K562 (cell line): Measurements from ENCODE around the gene RNF224. TPM values are rescaled to one million over a fixed set of nuclear protein-coding genes. Genes with fewer than 3 reads are reported as not detected.

Experiments
- ATAC-seq: fragments of 200-7000 bp; cut with Tn5 transposase; 3 replicates; pipeline ENCODE4 v1.9.1; 2020; ENCODE audit warnings: moderate library complexity
- BruUV-seq: library from RNA; stranded (reverse); fragments of 400-500 nt; replicated peaks from 2 replicates; lab custom pipeline; 2021; lab: Mats Ljungman, UMichigan
- CTCF ChIA-PET: fragments of 300-600 bp; formaldehyde crosslinking; extraction: SDS; loops from one replicate; lab custom pipeline; 2021; ENCODE audit warnings: low intra/inter-chr PET ratio; lab: Yijun Ruan, JAX
- POLR2A ChIA-PET: fragments of 300-600, 350-650 bp; sonication (Branson Sonifier 250); formaldehyde crosslinking; extraction: SDS; loops from one replicate; lab custom pipeline; 2021; ENCODE audit warnings: antibody characterized with exemption, inconsistent platforms; lab: Yijun Ruan, JAX
- DNase-seq, 4 experiments: peaks; one replicate each; pipeline versions ENCODE4 v3.0.0 to v3.0.0-alpha.2; 2011 to 2018; ENCODE audit warnings: low spot score in 3 of 4, mixed read lengths in 3 of 4; ENCODE audit errors: extremely low read depth in 1 of 4
- FAIRE-seq: peaks from 2 replicates; lab custom pipeline; 2011; peaks lifted over from hg19 to GRCh38; lab: Jason Lieb, UNC
- H2AFZ ChIP-seq: 2 replicates; pipeline ENCODE4 v1.6.0; 2011; ENCODE audit warnings: low read depth, low read length, control low read depth, inconsistent platforms
- H3K27ac ChIP-seq: fragments of 200-600 bp; 3 replicates; pipeline ENCODE4 v1.8.0; 2011; ENCODE audit warnings: low read depth, mild to moderate bottlenecking, control low read depth, inconsistent platforms, low read length, moderate library complexity, mixed read lengths; ENCODE audit errors: extremely low read depth
- H3K27me3 ChIP-seq, 2 experiments: fragments of 300-600 bp in 1 of 2; 2 replicates in 1 of 2; 3 replicates in 1 of 2; pipeline versions ENCODE4 v1.6.0 to v1.8.0; 2011; ENCODE audit warnings: inconsistent platforms in 2 of 2, low read length in 2 of 2, mild to moderate bottlenecking in 1 of 2, mixed read lengths in 1 of 2, moderate library complexity in 1 of 2; ENCODE audit not compliant: control insufficient read depth in 2 of 2, insufficient read depth in 2 of 2
- H3K36me3 ChIP-seq: fragments of 300-600 bp; 3 replicates; pipeline ENCODE4 v1.8.0; 2011; ENCODE audit warnings: mild to moderate bottlenecking, low read length, inconsistent platforms; ENCODE audit not compliant: control insufficient read depth, insufficient read depth
- H3K4me1 ChIP-seq, 2 experiments: fragments of 200-600 bp in 1 of 2; replicated peaks in 1 of 2; 2 replicates in 1 of 2; 3 replicates in 1 of 2; pipeline versions ENCODE4 v1.5.1 to v1.8.0; 2011; ENCODE audit warnings: inconsistent platforms in 2 of 2, low read length in 2 of 2, mild to moderate bottlenecking in 1 of 2, mixed read lengths in 1 of 2, moderate library complexity in 1 of 2; ENCODE audit not compliant: control insufficient read depth in 2 of 2, insufficient read depth in 2 of 2
- H3K4me2 ChIP-seq: 2 replicates; pipeline ENCODE4 v1.6.1; 2011; ENCODE audit warnings: low read length, control low read depth, inconsistent platforms, mixed read lengths; ENCODE audit not compliant: insufficient read depth
- H3K4me3 ChIP-seq: fragments of 200-600 bp; sonication (generic), shearing (Covaris generic); 2 replicates; pipeline ENCODE4 v1.5.1; 2016; ENCODE audit warnings: control low read depth, inconsistent platforms
- H3K79me2 ChIP-seq: fragments of 200-600 bp; 3 replicates; pipeline ENCODE4 v1.8.0; 2011; ENCODE audit warnings: low read length, inconsistent platforms; ENCODE audit not compliant: control insufficient read depth, insufficient read depth
- H3K9ac ChIP-seq, 2 experiments: 2 replicates each; pipeline versions ENCODE4 v1.6.0 to v1.6.1; 2011; ENCODE audit warnings: low read depth in 2 of 2, low read length in 2 of 2, control low read depth in 1 of 2, inconsistent platforms in 1 of 2, mild to moderate bottlenecking in 1 of 2, mixed read lengths in 1 of 2; ENCODE audit not compliant: insufficient read depth in 1 of 2
- H3K9me1 ChIP-seq: one replicate; pipeline ENCODE4 v1.6.0; 2011; ENCODE audit warnings: inconsistent platforms, mild to moderate bottlenecking, low read length, moderate library complexity; ENCODE audit not compliant: control insufficient read depth, insufficient read depth
- H3K9me3 ChIP-seq: replicated peaks from 2 replicates; pipeline ENCODE4 v1.5.1; 2011; ENCODE audit warnings: low read depth, low read length, inconsistent platforms; ENCODE audit not compliant: control insufficient read depth, insufficient read depth
- H4K20me1 ChIP-seq: replicated peaks from 2 replicates; pipeline ENCODE4 v1.6.1; 2011; ENCODE audit warnings: low read length, inconsistent platforms, mixed read lengths; ENCODE audit not compliant: control insufficient read depth, insufficient read depth
- E2F3 ChIP-seq: fragments of 250-450 bp; sonication (Bioruptor Pico); IDR thresholded peaks from 2 replicates; pipeline ENCODE4 v1.4.0; 2020; ENCODE audit warnings: mild to moderate bottlenecking
- EZH2 ChIP-seq: IDR thresholded peaks from 2 replicates; pipeline ENCODE4 v1.6.1; 2012; ENCODE audit warnings: low read depth, mild to moderate bottlenecking, inconsistent platforms, low read length, borderline replicate concordance
- JUND ChIP-seq, 2 experiments: IDR thresholded peaks; 2 replicates in 1 of 2; 3 replicates in 1 of 2; pipeline ENCODE4 v1.6.1; 2011; ENCODE audit warnings: borderline replicate concordance in 2 of 2, low read depth in 2 of 2, low read length in 2 of 2, improper control_type of control experiment in 1 of 2, missing biosample characterization in 1 of 2, missing genetic modification characterization in 1 of 2, missing genetic modification reagents in 1 of 2
- POLR2G ChIP-seq: fragments of 200-400 bp; formaldehyde crosslinking; IDR thresholded peaks from 2 replicates; pipeline ENCODE4 v1.6.1; 2017; ENCODE audit warnings: low read depth, mild to moderate bottlenecking, antibody characterized with exemption, low read length, moderate library complexity
- RBFOX2 ChIP-seq: fragments of 200-400 bp; formaldehyde crosslinking; IDR thresholded peaks from 2 replicates; pipeline ENCODE4 v1.6.1; 2017; ENCODE audit warnings: low read depth, mild to moderate bottlenecking, low read length, moderate library complexity
- RBM22 ChIP-seq: fragments of 200-400 bp; formaldehyde crosslinking; IDR thresholded peaks from 2 replicates; pipeline ENCODE4 v1.6.1; 2018; ENCODE audit warnings: low read length, low read depth; ENCODE audit not compliant: poor library complexity, severe bottlenecking
- SREBF1 ChIP-seq: fragments of 150-350 bp; IDR thresholded peaks from 2 replicates; pipeline ENCODE4 v1.6.1; 2014; ENCODE audit warnings: antibody characterized with exemption, low read depth, low read length, borderline replicate concordance
- SRSF7 ChIP-seq: fragments of 200-400 bp; formaldehyde crosslinking; optimal IDR thresholded peaks from 2 replicates; pipeline ENCODE3; 2017; ENCODE audit warnings: mild to moderate bottlenecking, low read depth, low read length
- THRAP3 ChIP-seq: fragments of 450-650 bp; IDR thresholded peaks from 2 replicates; pipeline ENCODE4 v1.6.1; 2016; ENCODE audit warnings: mild to moderate bottlenecking, inconsistent platforms, borderline replicate concordance
- XRCC3 ChIP-seq: fragments of 450-650 bp; IDR thresholded peaks from 2 replicates; pipeline ENCODE4 v1.6.1; 2017; ENCODE audit warnings: mild to moderate bottlenecking, moderate library complexity
- ZNF121 ChIP-seq: sonication (generic); formaldehyde crosslinking; conservative IDR thresholded peaks from 2 replicates; pipeline ENCODE4 v1.8.0; 2022; ENCODE audit warnings: missing genetic modification reagents
- WGBS: fragments of 100-300 bp; shearing (Covaris generic); methylation state at CpG from one replicate; pipeline ENCODE4 v1.1.6; 2016; ENCODE audit warnings: low coverage, mixed read lengths; ENCODE audit not compliant: insufficient coverage; ENCODE audit errors: missing lambda C conversion rate; 5-methylcytosine and 5-hydroxymethylcytosine counted together
- in situ Hi-C: fragments of 300-500 bp; cut with MboI; formaldehyde crosslinking; loops from 4 replicates; pipeline ENCODE4 v1.15.0; 2018; ENCODE audit warnings: inconsistent platforms, mixed read lengths
- intact Hi-C: fragments of 100-400 bp; cut with micrococcal nuclease; formaldehyde crosslinking; loops from 2 replicates; pipeline ENCODE4 v1.14.2; 2022
- polyA plus RNA-seq, 8 experiments: library from polyadenylated mRNA; depleted of rRNA in 4 of 8; stranded (reverse) in 5 of 8; unstranded in 3 of 8; fragments of >200 nt; fragmentation: Nextera tagmentation in 2 of 8; fragmentation: Illumina TruSeq in 1 of 8; extraction: Ambion mirVana in 2 of 8; extraction: Trizol in 1 of 8; gene quantifications; 2 replicates each; pipeline versions ENCODE4 v1.2.1 to v1.2.3, GENCODE V29; 2011 to 2014; ENCODE audit warnings: inconsistent platforms in 1 of 8, missing spikeins in 1 of 8
- total RNA-seq, 7 experiments: library from RNA; depleted of rRNA in 6 of 7; stranded (reverse); fragments of >200 nt in 6 of 7; fragmentation: Illumina TruSeq in 2 of 7; extraction: Trizol in 2 of 7; gene quantifications; 2 replicates each; pipeline versions ENCODE4 v1.2.1 to v1.2.3, GENCODE V29; 2011 to 2021; ENCODE audit warnings: low replicate concordance in 1 of 7
- TF ChIP-seq, protein P1 (sequence below): fragments of 450-650 bp; IDR thresholded peaks from one replicate; pipeline ENCODE4 v1.6.1; 2018; ENCODE audit warnings: mild to moderate bottlenecking, moderate library complexity; ENCODE audit not compliant: partially characterized antibody

The RNF224 gene
- total and polyA plus RNA-seq, 9 of the 15 experiments (the other 6 are each of a cell fraction or from before 2014, with no cell fraction given), result not detected

- no peak overlapping the region for H3K4me3 ChIP-seq
- no peak for ATAC-seq
- H2AFZ ChIP-seq, result no peak overlapping the region
- peaks cover 10% of the 10 kb centered on the region; the same call in 2 of the 3 replicates for H3K79me2 ChIP-seq
- intact Hi-C loops, result no loop called here
- BruUV-seq, result no TSS peak
- no peaks in the 10 kb centered on the region for H3K27me3 ChIP-seq
- POLR2A ChIA-PET, result no interaction called here
- peak overlapping the region in 1 of 2 experiments; percentile 61; a peak in 1 of 4 replicates for H3K9ac ChIP-seq
- WGBS, result no CpG with 5 or more reads among the region's 3 CpGs
- no peaks in the 10 kb centered on the region for H3K9me3 ChIP-seq
- no peak overlapping the region for H3K27ac ChIP-seq
- in situ Hi-C loops, result no loop called here
- no peaks in the 10 kb centered on the region for H4K20me1 ChIP-seq
- TF ChIP-seq XRCC3 (no peak), THRAP3 (no peak)
- TF ChIP-seq, all 486 proteins: peak for 0
- H3K36me3 ChIP-seq, result peaks cover 59% of the 10 kb centered on the region
- H3K9me1 ChIP-seq, result no peaks in the 10 kb centered on the region
- FAIRE-seq (no peak), DNase-seq (peak in 1 of 4 experiments; percentile 17)
- peaks cover 31 to 82% of the 10 kb centered on the region in 2 experiments for H3K4me1 ChIP-seq
- H3K4me2 ChIP-seq, result no peak overlapping the region
- CTCF ChIA-PET, result no interaction called here
Observed at GRCh38 chr9:137271696-137272076, 44.4 kb downstream of the RNF224 start.

- DNase-seq, result no peak
- Histone ChIP-seq H3K4me3 (no peak overlapping the region), H3K27me3 (no peaks in the 10 kb centered on the region), H3K9me1 (no peaks in the 10 kb centered on the region), H3K9me3 (no peaks in the 10 kb centered on the region), H3K4me1 (peaks cover 37 to 83% of the 10 kb centered on the region in 2 experiments), H3K27ac (no peak overlapping the region), H3K36me3 (peaks cover 53% of the 10 kb centered on the region), H2AFZ (no peak overlapping the region), H4K20me1 (no peaks in the 10 kb centered on the region), H3K79me2 (peaks cover 10% of the 10 kb centered on the region; the same call in 2 of the 3 replicates), H3K4me2 (no peak overlapping the region), H3K9ac (peak overlapping the region in 1 of 2 experiments; percentile 65; a peak in 2 of 4 replicates)
- ChIA-PET POLR2A (interaction anchor here (0.6 to 1.3 kb wide), 6 partner anchors 9 to 386 kb away, joined by 3 to 6 read pairs (median 3); partner anchors contain the start of gene TRAF2), CTCF (no interaction called here)
- ATAC-seq, result no peak
- BruUV-seq, result no TSS peak
- in situ Hi-C loops, result no loop called here
- TF ChIP-seq ZNF121 (CRISPR knock-in tag) (no peak), POLR2G (peak; percentile 61), RBFOX2 (0 out of 2 replicates have a peak, but pooled peaks have one; percentile 42), E2F3 (no peak), JUND (IDR thresholded peaks at IDR 0.05; ENCODE audit: borderline replicate concordance, low read depth, low read length) (no peak), JUND (tag; IDR thresholded peaks at IDR 0.05; ENCODE audit: borderline replicate concordance, low read depth, low read length) (no peak), EZH2 (no peak), RBM22 (peak; percentile 31), SRSF7 (no peak), SREBF1 (no peak)
- TF ChIP-seq, protein P1, sequence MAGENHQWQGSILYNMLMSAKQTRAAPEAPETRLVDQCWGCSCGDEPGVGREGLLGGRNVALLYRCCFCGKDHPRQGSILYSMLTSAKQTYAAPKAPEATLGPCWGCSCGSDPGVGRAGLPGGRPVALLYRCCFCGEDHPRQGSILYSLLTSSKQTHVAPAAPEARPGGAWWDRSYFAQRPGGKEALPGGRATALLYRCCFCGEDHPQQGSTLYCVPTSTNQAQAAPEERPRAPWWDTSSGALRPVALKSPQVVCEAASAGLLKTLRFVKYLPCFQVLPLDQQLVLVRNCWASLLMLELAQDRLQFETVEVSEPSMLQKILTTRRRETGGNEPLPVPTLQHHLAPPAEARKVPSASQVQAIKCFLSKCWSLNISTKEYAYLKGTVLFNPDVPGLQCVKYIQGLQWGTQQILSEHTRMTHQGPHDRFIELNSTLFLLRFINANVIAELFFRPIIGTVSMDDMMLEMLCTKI, result no peak
- WGBS, result 85% methylated on average over 24 of the region's 39 CpGs
- intact Hi-C loops, result no loop called here
- no peak for FAIRE-seq
Observed at GRCh38 chr9:137272241-137273094, 45.2 kb downstream of the RNF224 start.
